GM19463 (cell line): Measurements from ENCODE around the gene EPB41L2.
"Not testable (repeated sequence)": the region's sequence is repeated elsewhere in the genome, so short reads cannot be mapped to it uniquely, and the experiment has no call there.

Source experiments
- ATAC-seq: cut with Tn5 transposase; IDR thresholded peaks from one replicate; pipeline ENCODE4 v1.9.1; 2021; ENCODE audit warnings: mild to moderate bottlenecking, moderate library complexity; ENCODE audit not compliant: unreplicated experiment

EPB41L2 gene

DNA sequence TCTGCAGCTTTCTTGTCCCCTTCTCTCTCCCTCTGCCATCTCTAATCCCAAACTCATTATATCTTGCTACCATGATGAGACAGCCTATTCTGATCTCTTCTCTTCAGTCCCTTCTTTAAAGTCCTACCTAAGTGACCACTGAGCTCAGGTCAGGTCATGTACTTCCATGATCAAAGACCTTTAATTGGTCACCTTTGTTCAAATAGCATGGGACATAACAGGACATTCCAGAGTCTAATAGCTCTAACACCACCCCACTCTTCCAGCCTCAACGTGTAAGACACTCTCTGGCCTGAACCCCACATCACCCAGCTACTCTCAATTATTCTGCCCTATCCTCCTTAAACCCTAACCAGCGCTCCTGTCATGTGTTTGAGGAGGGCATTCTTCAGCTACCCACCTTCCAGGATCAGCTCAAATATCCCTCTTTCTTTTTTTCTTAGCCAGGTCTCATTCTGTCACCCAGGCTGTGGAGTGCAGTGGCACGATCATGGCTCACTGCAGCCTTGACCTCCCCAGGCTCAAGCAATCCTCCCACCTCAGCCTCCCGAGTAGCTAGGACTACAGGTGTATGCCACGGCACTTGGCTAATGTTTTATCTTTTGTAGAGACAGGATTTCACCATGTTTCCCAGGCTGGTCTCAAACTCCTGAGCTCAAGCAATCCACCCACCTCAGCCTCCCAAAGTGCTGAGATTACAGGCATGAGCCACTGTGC is 237.9 kb downstream of the EPB41L2 start:
- no peak for ATAC-seq

DNA sequence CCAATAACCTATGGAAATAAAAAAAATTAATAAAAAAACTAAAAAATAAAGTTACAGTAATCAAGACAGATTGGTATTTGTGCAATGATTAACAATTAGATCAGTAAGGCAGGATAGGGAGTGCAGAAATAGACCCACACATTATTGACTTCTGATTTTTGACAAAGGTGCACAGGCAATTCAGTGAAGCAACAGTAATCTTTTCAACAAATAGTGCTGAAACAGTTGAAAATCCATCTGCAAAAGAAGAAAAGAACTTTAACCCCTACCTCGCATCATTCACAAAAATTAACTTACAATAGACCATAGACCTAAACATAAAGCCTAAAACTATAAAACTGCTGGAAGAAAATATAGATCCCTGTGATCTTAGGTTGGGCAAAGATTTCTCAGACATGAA is 240.3 kb downstream of the EPB41L2 start:
- no peak for ATAC-seq

DNA sequence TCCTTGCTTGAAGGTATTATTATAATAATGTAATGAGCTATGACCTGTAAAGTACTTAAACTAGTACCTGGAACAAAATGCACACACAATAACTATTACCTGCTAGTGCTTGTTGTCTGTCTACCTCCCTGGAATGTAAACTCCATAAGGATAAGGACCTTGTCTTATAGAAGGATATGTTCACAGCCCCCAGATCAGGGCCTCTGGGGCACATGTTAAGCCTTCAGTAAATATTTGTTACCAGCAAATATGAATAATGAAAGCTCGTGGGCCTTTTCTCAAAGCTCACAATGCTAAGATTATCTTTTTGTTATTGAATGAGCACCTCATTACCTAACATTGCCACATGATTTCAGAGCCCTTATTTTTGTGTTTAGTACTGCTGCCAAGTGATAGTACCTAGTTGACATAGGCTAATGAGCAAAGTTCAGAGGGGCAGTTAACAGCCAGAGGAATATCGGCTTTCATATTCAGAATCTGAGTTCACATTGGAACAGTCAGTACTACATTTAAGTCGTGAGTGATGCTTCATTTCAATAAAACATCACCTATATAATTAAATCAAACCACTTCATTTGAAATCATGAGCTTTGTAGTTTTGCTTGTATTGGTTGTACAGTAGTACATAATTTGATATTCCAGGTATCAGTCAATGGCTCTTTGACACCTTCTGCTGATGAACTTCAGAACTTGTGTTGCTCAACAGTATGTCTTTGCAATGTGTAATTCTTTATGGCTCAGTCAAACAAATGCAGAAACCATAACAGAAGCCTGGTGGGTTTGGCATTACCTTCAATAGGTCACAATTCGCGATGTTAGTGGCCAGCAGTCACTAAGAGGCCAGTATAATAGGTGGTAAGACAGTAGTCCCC is 247.6 kb downstream of the EPB41L2 start:
- ATAC-seq, result no peak

DNA sequence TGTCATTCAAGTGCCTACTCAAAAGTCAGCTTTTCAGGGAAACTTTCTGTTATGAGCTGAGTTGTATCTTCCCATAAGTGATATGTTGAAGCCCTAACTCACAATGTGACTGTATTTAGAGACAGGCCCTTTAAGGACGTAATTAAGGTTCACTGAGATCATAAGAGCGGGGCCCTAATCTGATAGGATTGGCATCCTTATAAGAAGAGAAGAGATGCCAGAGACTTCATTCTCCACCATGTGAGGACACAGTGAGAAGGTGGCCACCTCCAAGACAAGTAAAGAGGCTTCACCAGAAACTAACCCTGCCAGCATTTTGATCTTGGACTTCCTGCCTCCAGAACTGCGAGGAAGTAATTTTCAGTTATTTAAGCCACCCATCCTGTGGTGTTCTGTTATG is 248.5 kb downstream of the EPB41L2 start:
- no peak for ATAC-seq

DNA sequence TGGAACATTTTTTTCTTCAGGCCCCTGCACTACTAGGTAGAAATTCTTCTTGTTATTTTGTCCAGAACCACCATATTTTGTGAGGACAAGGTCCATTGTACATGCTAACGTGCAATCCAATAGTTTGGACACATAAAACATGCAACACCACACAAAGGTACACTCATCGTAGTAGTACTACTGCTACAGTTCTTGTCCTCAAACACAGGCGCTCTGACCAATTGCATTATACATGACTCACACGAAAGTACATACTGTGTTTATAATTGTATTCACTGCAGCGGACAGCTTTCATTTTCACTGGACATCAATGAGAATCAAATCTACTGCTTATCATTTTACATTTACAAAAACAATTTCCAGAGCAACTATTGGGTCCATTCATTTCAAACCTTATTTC is 251.1 kb downstream of the EPB41L2 start:
- no peak for ATAC-seq

GRCh38 chr6:130810307-130811030 is 252.6 kb downstream of the EPB41L2 start:
- no peak for ATAC-seq

- not testable (repeated sequence) for ATAC-seq
Observed at GRCh38 chr6:130801368-130801767, 261.7 kb downstream of the EPB41L2 start.

DNA sequence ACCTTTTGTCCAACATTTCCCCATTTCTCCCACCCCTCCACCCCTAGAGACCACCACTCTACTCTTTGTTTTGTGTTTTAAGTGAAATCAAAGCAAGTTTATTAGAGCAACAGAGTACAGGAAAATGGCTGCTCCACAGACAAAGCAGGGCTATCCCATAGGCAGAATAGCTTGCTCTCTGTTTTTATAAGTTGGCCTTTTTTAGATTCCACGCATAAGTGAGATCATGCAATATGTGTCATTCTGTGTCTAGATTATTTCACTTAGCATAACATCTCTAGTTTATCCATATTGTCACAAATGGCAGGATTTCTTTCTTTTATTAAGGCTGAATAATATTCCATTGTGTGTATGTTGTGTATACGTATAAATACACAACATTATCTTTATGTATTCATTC is 266.0 kb downstream of the EPB41L2 start:
- ATAC-seq, result no peak

- ATAC-seq, result no peak
Observed at GRCh38 chr6:130796313-130796905, 266.6 kb downstream of the EPB41L2 start.

GRCh38 chr6:130794738-130795137 is 268.3 kb downstream of the EPB41L2 start:
- no peak for ATAC-seq

- ATAC-seq, result no peak
Observed at GRCh38 chr6:130794010-130794697, 268.9 kb downstream of the EPB41L2 start.
